ENCODE results near the gene EYS.

- TF ChIP-seq, protein P1, sequence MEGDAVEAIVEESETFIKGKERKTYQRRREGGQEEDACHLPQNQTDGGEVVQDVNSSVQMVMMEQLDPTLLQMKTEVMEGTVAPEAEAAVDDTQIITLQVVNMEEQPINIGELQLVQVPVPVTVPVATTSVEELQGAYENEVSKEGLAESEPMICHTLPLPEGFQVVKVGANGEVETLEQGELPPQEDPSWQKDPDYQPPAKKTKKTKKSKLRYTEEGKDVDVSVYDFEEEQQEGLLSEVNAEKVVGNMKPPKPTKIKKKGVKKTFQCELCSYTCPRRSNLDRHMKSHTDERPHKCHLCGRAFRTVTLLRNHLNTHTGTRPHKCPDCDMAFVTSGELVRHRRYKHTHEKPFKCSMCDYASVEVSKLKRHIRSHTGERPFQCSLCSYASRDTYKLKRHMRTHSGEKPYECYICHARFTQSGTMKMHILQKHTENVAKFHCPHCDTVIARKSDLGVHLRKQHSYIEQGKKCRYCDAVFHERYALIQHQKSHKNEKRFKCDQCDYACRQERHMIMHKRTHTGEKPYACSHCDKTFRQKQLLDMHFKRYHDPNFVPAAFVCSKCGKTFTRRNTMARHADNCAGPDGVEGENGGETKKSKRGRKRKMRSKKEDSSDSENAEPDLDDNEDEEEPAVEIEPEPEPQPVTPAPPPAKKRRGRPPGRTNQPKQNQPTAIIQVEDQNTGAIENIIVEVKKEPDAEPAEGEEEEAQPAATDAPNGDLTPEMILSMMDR (IDR thresholded peaks at IDR 0.05; ENCODE audit: low read depth, low read length, poor library complexity, severe bottlenecking) = no peak
- TF ChIP-seq EZH2phosphoT487 (IDR thresholded peaks at IDR 0.05; ENCODE audit: borderline replicate concordance, low read length) = no peak
Observed at GRCh38 chr6:64238071-64238470, 1469.0 kb downstream of the EYS start.
